Measurements from ENCODE around the gene FCMR. TPM values are rescaled to one million over a fixed set of nuclear protein-coding genes. Genes with fewer than 3 reads are reported as not detected.

FCMR gene
- total RNA-seq, 1 donor: not detected

DNA sequence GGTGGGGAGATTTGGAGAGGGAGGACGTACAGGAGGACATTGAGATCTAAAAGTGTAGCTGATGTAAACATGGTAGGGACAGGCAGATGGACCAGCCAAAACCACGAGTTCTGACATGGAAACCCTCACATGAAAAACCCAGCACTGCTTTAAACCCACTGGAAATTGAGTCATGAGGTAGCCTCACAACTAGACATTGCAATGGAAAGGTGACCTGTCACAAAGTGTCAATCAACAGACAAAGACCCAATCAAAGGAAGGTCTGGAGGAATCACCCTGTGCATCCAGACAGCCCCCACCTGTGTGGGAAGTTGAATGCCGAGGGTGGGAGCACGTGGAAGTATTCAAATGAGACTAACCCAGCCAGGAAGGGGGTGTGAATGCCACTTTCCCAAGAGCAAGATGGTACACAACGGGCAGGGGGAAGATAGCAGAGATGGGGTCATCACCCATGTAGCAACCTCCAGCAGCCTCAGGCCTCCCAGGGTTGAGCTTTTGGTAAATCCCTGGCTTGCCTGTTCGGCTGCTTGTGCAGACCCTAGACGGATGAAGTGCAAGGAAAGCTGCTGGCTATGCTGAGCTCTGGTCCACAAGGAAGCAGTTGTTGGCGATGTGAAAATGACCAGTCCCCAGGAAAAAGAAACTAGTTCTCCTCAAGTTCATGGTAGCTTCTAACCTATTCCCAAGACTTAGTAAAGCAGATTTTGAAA is 5.6 kb downstream of the FCMR start:
- no peak overlapping the region for H3K4me3 ChIP-seq (ENCODE audit: low read depth, low read length)
- DNase-seq (ENCODE audit: low read depth): no peak
- TF ChIP-seq, protein P1, sequence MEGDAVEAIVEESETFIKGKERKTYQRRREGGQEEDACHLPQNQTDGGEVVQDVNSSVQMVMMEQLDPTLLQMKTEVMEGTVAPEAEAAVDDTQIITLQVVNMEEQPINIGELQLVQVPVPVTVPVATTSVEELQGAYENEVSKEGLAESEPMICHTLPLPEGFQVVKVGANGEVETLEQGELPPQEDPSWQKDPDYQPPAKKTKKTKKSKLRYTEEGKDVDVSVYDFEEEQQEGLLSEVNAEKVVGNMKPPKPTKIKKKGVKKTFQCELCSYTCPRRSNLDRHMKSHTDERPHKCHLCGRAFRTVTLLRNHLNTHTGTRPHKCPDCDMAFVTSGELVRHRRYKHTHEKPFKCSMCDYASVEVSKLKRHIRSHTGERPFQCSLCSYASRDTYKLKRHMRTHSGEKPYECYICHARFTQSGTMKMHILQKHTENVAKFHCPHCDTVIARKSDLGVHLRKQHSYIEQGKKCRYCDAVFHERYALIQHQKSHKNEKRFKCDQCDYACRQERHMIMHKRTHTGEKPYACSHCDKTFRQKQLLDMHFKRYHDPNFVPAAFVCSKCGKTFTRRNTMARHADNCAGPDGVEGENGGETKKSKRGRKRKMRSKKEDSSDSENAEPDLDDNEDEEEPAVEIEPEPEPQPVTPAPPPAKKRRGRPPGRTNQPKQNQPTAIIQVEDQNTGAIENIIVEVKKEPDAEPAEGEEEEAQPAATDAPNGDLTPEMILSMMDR (IDR thresholded peaks at IDR 0.05; ENCODE audit: insufficient read depth, low read length): no peak

DNA sequence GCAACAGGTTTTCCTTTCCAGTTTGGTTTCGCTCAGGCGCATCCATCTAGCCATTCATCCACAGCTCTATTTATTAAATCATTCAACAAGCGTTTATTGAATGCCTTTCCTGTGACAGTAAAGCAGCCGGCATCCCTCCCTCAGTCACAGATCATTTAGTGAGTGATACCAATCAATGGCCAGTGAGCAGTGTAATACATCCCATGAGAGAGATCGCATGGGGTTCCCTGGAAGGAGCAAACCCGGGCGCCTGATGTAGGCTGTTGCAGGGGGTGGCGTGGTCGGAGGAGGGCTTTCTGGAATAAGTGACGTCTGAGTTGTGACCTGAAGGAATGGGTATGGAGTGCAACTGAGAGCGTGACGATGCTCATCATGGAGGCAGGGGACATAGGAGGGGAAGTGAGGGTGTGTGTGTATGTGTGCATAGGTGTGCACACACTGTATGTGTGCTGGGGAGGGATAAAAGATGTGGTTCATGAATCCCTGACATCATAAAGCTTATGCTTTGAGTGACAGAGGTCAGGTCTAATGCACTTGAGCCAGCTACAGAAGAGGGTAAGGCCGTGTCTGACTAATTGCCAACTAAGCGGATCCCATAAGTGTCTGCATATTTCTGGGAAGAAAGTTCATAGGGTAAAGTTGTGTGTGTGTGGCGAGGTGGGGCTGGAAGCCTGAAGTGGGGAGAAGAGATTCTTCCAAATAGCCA is 6.6 kb downstream of the FCMR start:
- H3K4me3 ChIP-seq (ENCODE audit: low read depth, low read length): no peak overlapping the region
- DNase-seq (ENCODE audit: low read depth): no peak
- TF ChIP-seq, protein P1 (IDR thresholded peaks at IDR 0.05; ENCODE audit: insufficient read depth, low read length): no peak

DNA sequence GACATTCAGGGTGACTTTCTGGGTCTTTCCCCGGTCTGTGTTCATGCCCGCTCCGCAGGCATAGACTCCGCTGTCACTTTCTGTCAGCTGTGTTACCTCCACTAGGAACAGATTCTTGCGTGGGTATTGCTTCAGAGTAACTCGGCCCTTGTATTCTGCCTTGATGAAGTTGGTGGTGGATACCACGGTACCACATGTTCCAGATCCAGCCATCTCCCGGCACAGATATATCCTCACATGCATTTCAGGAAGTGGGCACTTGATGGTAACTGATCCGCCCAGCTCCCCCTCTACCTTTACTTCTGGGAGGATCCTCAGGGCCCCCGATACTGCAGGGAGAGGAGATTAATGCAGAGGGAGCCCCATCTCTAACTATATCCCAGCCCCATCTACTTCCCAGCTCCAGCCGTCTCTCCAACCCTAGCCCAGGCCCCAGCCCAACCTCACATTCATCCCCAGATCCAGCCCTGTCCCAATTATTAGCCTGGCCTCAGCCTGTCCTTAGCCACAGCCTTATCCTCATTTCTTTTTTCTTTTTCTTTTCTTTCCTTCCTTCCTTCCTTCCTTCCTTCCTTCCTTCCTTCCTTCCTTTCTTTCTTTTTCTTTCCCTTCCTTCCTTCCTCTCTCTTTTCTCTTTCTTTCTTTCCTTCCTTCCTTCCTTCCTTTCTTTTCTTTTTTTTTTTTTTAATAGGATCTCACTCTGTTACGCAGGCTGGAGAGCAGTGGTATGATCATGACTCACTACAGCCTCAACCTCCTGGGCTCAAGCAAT is 7.8 kb downstream of the FCMR start:
- TF ChIP-seq, protein P1 (IDR thresholded peaks at IDR 0.05; ENCODE audit: insufficient read depth, low read length): no peak
- DNase-seq (ENCODE audit: low read depth): no peak
- no peak overlapping the region for H3K4me3 ChIP-seq (ENCODE audit: low read depth, low read length)

DNA sequence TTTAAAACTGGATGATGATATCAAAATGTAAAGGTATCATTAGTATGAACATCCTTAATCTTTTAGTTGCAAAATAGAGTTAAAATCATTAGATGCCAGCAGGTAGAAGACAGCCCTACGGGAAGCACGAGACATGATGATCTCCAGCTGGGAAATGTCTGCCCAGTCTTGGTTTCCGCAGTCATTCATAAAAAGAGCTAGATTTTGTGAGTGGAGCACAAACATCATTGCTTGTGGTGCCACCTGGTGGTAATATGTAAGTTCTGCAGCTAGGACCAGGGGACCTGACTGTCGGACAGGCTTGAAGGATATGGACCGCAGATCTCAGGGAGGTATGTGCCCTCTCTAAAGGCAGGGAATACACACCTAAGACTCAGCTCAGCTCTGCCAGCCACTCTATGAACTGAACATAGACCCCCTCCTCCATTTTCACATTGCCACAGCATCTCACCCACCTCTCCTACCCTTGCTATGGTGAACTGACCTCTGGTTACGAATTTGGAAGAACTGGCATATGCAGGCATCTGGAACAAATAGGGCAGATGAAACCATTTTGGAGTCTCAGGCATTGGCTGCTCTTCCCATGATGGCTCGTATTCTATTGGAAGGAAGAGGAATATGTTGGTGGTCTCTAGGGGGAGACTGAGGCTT is 9.2 kb downstream of the FCMR start:
- TF ChIP-seq, protein P1 (IDR thresholded peaks at IDR 0.05; ENCODE audit: insufficient read depth, low read length): peak; percentile 79
- DNase-seq (ENCODE audit: low read depth): peak; percentile 85
- no peak overlapping the region for H3K4me3 ChIP-seq (ENCODE audit: low read depth, low read length)

DNA sequence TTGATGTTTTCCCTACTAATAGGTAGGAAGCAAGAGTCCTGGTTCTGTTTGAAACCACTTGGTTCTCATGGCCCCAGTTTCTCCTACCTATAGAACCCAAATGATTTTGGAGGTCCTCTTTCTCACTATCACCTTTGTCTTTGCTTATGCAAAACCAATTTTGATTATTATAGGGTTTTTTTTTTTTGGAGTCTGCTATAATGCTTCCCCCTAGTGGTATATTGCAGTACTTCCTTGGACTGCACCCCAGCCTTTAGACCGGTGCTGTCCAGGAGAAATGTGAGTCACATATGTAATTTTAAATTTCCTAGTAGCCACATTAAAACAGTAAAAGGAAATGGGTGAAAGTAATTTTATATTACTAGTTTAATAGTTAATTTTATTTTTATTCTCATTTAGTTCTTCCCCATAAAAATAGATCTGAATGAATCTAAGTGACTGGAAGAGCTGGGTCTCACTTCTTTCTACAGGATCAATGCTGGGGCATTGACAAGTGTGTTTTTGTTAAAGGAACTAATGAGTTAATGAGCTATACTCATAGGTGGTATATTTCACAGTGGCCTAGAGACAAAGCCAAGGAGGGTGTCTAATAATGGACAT is 10.6 kb downstream of the FCMR start:
- TF ChIP-seq, protein P1 (IDR thresholded peaks at IDR 0.05; ENCODE audit: insufficient read depth, low read length): peak; percentile 74
- DNase-seq (ENCODE audit: low read depth): peak; percentile 87
- no peak overlapping the region for H3K4me3 ChIP-seq (ENCODE audit: low read depth, low read length)

DNA sequence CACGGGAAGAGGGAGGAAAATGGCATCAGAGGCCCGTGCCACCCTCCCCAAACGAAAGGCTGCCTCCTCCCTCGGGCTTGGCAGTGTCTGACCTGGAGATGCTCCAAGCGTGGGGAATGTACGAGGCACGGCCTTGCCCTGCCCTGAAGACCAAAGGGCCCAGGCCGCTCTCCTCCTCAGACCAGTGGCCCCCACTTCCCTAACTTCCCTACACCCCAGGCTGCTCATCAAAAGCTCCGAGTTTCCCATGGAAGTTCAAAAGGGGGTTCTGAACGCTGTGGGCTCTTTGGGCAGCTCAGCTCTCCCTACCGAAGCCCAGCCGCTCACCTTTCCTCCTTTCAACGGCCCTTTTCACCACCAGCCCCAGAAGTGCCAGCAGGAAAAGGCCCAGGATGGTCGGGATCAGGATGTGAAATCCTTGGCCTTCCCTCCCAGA is 11.8 kb downstream of the FCMR start:
- DNase-seq (ENCODE audit: low read depth): no peak
- TF ChIP-seq, protein P1 (IDR thresholded peaks at IDR 0.05; ENCODE audit: insufficient read depth, low read length): no peak
- H3K4me3 ChIP-seq (ENCODE audit: low read depth, low read length): peak overlapping the region; percentile 59
